ENCODE data around the gene SSTR3. TPM values are rescaled to one million over a fixed set of nuclear protein-coding genes. Genes with fewer than 3 reads are reported as not detected.
A peak's percentile ranks its signal among the peaks of the same experiment; 100 is the strongest.

SSTR3 gene
- total RNA-seq, 1 donor from 2014 or later, result not detected

DNA sequence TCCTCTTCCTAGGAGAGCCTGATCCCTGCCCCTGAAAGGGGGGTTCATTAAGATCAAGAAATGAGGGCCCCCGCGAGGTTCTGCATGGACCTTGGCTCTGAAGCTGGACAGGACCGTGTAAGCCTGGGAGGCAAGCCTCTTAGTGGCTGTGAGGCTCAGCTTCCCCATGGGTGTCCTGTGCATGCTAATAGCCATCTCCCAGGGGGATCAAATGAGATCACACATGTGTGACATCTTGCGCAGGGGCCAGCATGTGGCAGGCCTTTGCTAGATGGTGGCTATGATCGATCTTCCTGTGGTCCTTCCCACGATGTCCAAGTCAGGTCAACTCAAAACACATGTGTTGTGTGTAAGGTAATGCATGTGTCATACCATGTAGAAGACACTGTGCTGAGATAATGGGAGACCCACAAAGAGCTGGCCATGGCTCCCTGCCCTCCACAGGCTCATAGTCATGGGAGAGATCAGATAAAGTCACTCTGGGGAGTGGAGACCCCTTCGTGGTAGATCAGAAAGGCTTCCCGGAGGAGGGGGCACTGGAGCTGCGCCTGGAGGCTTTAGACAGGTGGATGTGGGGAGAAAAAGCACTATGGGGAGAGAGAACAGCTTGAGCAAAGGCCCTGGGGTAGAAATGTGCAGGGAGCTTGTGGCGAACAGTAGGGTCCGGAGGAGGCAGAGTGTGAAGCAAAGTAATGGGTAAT lies 28.1 kb upstream of the SSTR3 start:
- Histone ChIP-seq H3K4me3 (ENCODE audit: insufficient read depth, low read depth, low read length) (no peak overlapping the region), H3K79me2 (ENCODE audit: insufficient read depth, low read length) (no peaks in the 10 kb centered on the region), H3K27me3 (ENCODE audit: insufficient read depth, low read length) (no peaks in the 10 kb centered on the region), H4K20me1 (ENCODE audit: insufficient read depth, low read length) (no peaks in the 10 kb centered on the region), H3K4me1 (ENCODE audit: insufficient read depth, low read length) (peaks cover 32% of the 10 kb centered on the region), H3K27ac (ENCODE audit: low read depth, low read length) (no peak overlapping the region), H3K9me3 (ENCODE audit: insufficient read depth, low read depth, low read length) (no peaks in the 10 kb centered on the region), H3K4me2 (ENCODE audit: low read length) (no peak overlapping the region), H2AFZ (ENCODE audit: low read depth, low read length) (no peak overlapping the region), H3K9ac (ENCODE audit: low read length) (no peak overlapping the region), H3K36me3 (ENCODE audit: insufficient read depth, low read length) (no peaks in the 10 kb centered on the region)
- TF ChIP-seq, protein P1, sequence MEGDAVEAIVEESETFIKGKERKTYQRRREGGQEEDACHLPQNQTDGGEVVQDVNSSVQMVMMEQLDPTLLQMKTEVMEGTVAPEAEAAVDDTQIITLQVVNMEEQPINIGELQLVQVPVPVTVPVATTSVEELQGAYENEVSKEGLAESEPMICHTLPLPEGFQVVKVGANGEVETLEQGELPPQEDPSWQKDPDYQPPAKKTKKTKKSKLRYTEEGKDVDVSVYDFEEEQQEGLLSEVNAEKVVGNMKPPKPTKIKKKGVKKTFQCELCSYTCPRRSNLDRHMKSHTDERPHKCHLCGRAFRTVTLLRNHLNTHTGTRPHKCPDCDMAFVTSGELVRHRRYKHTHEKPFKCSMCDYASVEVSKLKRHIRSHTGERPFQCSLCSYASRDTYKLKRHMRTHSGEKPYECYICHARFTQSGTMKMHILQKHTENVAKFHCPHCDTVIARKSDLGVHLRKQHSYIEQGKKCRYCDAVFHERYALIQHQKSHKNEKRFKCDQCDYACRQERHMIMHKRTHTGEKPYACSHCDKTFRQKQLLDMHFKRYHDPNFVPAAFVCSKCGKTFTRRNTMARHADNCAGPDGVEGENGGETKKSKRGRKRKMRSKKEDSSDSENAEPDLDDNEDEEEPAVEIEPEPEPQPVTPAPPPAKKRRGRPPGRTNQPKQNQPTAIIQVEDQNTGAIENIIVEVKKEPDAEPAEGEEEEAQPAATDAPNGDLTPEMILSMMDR (IDR thresholded peaks at IDR 0.05; ENCODE audit: insufficient read depth, low read depth, low read length), result no peak
- no peak for TF ChIP-seq EZH2 (IDR thresholded peaks at IDR 0.05; ENCODE audit: insufficient read depth, low read length)
- Mint-ChIP-seq H3K9me3 (ENCODE audit: unreplicated experiment) (no peaks in the 10 kb centered on the region), H3K4me3 (ENCODE audit: unreplicated experiment) (no peak overlapping the region), H3K36me3 (ENCODE audit: low read depth, unreplicated experiment) (no peaks in the 10 kb centered on the region), H3K4me1 (ENCODE audit: low read depth, unreplicated experiment) (peaks cover 13% of the 10 kb centered on the region), H3K27me3 (ENCODE audit: low read depth, unreplicated experiment) (peaks cover 11% of the 10 kb centered on the region), H3K27ac (ENCODE audit: unreplicated experiment) (no peak overlapping the region)
- DNase-seq (ENCODE audit: low read depth) (no peak), FAIRE-seq (no peak)

DNA sequence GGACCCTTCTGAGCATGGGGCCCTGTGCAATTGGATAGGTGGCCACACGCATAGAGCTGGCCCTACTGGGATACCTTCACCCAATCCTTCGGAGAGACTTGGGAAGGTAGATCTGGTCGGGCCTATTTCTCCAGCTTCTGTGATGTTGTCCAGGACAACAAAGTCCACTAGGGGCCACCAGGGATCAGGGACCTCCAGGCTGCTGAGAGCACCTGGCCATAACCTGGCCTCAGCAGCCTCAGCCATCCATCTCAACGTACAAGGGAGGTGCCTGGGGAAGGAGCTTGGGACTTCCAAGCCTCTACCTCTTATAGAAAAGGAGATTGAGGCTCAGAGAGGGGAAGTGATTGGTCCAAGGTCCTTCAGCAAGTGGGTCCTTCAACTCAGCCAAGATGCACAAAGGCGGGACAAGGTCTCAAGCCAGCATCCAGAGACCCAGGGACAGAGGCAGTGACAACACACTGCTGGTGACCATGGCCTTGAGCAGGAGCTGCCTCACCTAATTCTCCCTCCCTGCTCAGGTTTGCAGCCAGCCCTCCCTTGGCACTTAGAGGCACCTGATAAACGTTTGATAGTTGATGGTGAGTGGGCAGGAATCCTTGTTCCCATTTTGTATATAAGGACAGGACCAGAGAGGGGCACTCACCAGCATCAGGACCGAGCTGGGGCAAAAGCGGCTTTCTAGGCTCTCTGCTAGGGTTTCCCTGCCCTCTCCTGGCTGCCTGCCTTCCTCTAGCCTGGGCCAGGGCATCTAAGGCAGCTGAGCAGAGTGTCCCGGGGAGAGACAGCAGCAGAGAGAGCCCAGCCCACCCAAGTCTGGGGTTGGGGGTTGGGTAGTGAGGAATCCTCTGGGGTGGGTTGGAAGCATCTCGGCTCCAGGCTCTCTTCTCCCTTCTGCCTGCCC lies 27.3 kb upstream of the SSTR3 start:
- no peaks in the 10 kb centered on the region for H3K9me3 Mint-ChIP-seq (ENCODE audit: unreplicated experiment)
- H3K27me3 ChIP-seq (ENCODE audit: insufficient read depth, low read length), result no peaks in the 10 kb centered on the region
- peaks cover 16% of the 10 kb centered on the region for H3K27me3 Mint-ChIP-seq (ENCODE audit: low read depth, unreplicated experiment)
- no peak overlapping the region for H3K27ac ChIP-seq (ENCODE audit: low read depth, low read length)
- H3K4me1 Mint-ChIP-seq (ENCODE audit: low read depth, unreplicated experiment), result peaks cover 13% of the 10 kb centered on the region
- TF ChIP-seq, protein P1 (IDR thresholded peaks at IDR 0.05; ENCODE audit: insufficient read depth, low read depth, low read length), result no peak
- no peak for TF ChIP-seq EZH2 (IDR thresholded peaks at IDR 0.05; ENCODE audit: insufficient read depth, low read length)
- H3K36me3 Mint-ChIP-seq (ENCODE audit: low read depth, unreplicated experiment), result no peaks in the 10 kb centered on the region
- H3K4me3 Mint-ChIP-seq (ENCODE audit: unreplicated experiment), result no peak overlapping the region
- peak overlapping the region; percentile 38 for H3K27ac Mint-ChIP-seq (ENCODE audit: unreplicated experiment)
- H3K79me2 ChIP-seq (ENCODE audit: insufficient read depth, low read length), result no peaks in the 10 kb centered on the region
- H3K4me1 ChIP-seq (ENCODE audit: insufficient read depth, low read length), result peaks cover 32% of the 10 kb centered on the region
- H3K4me3 ChIP-seq (ENCODE audit: insufficient read depth, low read depth, low read length), result no peak overlapping the region
- no peaks in the 10 kb centered on the region for H3K9me3 ChIP-seq (ENCODE audit: insufficient read depth, low read depth, low read length)
- no peak overlapping the region for H2AFZ ChIP-seq (ENCODE audit: low read depth, low read length)
- no peaks in the 10 kb centered on the region for H4K20me1 ChIP-seq (ENCODE audit: insufficient read depth, low read length)
- no peak for FAIRE-seq
- no peak overlapping the region for H3K4me2 ChIP-seq (ENCODE audit: low read length)
- H3K36me3 ChIP-seq (ENCODE audit: insufficient read depth, low read length), result no peaks in the 10 kb centered on the region
- H3K9ac ChIP-seq (ENCODE audit: low read length), result no peak overlapping the region
- no peak for DNase-seq (ENCODE audit: low read depth)
